Middle frontal gyrus (tissue), 1 donor: ENCODE measurements around the gene FARS2.

Source experiments
- DNase-seq: peaks from one replicate; pipeline ENCODE4 v3.0.0-alpha.2; 2015; ENCODE audit warnings: low spot score; ENCODE audit errors: extremely low spot score

FARS2 gene

DNA sequence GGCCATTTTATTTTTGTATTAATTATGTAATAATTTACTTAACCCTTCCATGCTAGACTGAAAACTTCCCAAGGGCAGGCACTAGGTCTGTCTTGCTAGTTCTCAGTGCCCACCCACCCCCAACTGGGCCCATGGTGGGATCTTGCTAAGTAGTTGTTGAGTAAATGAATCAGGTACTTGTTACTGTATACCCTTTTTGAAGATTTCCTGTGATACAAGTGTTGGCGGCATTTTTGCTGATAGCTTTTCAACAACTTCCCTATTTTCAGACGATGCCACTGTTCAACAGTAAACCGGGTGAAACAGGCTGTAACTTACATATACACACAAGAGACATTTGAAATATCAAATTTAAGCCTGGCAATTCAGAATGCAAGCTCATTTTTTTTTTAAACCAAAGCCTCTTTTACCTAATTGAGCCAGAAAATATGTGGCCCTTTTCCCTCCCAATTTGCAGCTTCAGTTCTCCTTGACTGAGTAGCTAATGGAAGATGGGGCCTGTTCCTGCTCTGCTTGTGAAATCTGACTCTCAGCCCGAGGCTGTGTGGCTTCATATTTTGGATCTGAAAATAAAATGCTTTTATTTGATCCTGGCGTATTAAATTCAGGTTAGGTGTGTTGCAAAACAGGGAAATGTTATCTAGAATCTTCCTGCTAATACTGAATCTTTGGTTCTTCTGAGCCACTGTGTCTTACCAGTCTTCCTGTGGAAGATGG is 457.1 kb downstream of the FARS2 start:
- no peak for DNase-seq

DNA sequence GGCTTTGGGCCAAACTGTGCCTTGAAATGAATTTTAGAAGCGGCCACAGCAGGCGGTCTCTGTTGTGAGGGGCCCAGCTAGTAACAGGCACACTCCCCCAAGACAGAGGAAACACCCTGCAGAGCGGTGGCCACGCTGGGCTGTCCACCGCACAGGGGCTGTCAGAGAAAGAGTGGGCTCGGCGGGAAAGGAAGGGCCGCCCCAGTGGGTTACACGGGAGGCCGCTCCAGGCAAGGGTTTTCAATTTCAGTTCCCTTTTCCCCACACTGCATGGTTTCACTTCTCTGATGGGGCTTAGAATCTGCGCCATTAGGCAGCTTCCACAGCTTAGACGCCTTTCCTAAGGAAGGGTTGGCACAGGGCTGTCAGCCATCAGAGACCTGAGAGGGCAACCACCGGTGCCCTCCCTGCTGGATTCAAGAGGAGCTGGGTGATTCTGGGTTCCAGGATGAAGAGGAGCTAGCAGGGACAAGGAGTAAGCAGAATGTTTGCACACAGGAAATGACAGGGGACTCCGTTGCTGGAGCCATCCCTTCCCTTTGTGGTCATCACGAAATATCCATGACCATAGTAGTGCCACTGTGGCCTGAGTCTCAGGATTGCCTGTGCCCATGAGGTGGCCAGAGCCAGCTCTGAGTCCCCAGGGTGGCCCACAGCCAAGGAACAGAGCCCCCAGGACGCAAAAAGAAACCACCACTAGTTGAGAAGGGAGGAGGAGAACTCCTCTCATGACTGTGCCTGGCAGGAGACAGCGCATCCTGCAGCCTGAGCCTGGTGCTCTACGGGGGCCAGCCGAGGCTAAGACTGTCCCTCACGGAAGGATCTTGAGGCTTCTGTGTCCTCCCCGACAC is 462.8 kb downstream of the FARS2 start:
- DNase-seq = no peak

GRCh38 chr6:5724911-5725310 is 463.6 kb downstream of the FARS2 start:
- DNase-seq = no peak

DNA sequence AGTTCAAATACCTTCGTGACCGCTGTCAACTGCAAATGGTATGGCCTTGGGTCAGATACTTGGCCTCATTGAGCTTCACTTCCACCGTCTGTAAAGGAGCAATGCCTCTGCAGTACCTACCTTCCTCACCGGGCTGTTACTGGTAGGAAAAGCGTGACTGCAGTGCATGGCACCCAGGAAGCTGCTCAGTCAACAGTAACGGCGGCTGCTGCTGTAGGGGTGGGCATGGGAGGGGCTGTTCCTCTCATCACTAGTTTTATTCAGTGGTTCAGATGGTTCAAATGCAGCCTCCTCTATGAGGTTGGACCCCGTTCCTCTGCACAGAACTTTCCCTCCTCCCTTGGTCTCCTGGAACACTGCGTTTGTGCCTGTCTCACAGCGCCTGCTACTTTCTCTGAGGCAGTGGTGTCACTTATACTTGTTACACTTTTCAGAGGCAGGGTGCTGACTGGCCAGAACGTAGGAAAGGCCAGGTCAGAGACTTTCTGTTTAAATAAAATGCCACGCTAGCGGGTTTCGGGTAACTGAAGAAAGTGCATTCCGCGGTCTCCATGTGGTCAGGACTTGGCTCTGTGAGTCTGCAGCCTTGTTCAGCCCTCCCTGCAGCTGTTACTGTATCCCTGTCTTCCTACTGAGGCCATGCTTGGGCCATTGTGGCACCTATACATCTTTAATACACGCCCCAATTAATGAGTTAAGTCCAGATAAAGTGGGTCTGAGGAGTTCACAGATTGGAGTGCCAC is 465.8 kb downstream of the FARS2 start:
- DNase-seq = no peak

GRCh38 chr6:5728351-5729079 is 467.2 kb downstream of the FARS2 start:
- DNase-seq = no peak

DNA sequence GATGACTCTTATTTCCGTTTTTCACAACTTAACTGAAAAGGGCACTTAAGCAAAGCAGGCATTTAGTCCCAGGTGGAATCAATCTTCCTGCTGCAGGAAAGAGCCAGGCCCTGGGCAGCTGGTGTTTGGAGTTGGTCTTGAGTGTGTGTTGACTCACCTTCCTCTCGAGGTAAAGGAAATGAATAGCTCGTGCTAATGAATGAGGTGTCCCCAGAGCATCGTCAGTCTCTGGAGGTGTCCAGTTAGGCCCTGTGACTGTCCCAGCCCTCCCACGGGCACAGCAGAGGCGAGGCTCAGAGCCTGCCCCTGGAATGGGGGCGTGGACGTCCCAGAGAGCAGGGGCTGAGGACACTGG is 467.7 kb downstream of the FARS2 start:
- DNase-seq = no peak

DNA sequence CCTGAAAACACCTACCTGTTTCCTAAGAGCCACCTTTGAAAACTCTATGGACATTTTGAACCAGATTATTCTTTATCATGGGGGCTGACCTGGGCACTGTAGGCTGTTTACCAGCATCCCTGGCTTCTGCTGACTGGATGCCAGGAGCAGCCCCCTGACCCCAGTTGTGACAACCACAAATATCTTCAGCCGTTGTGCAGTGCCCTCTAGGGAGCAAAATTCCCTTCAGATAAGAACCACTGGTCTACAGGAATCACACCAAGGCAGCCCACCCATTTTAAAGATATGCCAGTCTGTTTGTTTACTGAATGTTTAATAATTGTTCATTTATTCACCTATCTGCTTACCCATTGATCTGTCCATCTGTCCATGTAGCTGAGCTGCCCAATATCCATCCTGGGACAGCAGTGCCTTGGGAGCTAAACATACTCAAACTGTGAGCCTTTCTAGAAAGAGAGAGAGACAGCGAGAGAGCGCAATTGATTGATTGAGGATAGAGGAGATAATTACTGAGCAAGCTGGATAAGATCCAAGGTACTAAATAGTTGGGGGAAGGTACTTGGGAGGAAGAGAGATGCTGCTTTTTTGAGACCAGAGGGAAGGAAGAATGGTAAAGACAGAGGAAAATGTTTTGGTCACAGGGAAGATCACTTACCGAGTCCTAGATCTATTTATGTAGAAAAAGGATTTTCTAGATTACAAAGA is 468.7 kb downstream of the FARS2 start:
- no peak for DNase-seq

DNA sequence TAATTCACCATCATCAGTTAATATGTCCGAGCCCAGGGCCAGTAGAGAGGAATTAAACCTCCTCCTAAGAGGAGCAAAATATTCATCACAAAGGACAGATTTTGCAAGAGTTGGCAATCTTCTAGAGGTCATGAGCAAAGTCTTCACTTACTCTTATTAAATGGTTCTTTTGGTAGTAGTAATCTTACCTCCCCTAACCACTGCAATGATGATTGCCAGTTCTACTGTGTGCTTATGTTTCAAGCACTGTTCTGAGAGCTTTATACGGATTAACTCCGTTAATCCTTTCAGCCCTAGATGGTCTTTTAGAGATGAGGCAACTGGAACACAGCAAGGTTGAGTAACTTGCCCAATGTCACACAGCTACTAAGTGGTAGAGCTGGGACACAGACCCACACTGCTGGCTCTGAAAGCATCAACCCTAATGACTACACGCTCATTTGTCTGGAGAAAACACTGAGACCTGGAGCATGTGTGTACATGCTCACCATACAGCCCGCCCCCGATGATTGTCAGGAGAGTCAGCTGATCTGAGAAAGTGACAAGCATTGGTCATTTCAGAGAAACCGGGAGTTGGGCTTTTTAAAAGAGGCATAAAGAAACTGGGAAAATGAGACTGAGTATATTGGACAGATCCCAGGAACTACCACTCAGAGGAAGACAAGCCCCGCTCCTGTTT is 469.4 kb downstream of the FARS2 start:
- no peak for DNase-seq

DNA sequence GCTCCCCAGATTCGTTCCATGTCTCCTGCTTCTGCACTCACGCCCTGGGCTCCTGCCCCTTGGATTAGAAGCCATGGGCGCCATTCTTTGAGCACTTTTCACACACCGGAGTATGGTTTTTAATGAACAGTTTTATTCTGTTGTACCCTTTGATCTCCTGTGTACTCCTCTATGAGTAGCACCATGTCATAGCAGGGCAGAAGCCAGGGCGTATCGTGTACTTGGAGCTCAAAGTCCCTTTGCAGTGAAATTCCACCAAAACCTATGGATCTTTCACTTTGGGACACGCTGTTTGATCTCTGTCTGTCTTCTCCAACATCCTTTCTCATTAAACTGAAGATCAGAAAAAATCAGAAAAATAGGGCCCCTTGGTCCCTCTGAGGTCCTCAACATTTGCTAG is 470.1 kb downstream of the FARS2 start:
- DNase-seq = no peak

DNA sequence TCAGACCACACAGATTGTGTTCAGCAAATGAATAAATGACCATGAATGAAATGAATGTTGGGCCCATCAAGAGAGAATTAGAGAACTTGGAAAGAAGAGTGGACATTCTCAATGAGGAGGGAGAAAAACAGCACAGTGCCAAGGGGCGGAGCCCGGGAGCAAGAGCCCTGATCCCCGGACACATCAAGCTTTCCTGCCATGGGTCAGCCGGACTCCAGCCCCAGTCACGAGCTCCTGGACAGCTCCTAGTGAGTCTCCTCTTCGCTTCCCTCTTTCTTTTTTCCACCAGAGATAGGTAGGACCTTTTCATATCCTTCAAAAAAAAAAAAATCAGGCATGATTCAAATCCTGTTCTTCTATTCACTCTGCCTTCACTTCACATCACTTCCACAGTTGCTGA is 471.2 kb downstream of the FARS2 start:
- no peak for DNase-seq

DNA sequence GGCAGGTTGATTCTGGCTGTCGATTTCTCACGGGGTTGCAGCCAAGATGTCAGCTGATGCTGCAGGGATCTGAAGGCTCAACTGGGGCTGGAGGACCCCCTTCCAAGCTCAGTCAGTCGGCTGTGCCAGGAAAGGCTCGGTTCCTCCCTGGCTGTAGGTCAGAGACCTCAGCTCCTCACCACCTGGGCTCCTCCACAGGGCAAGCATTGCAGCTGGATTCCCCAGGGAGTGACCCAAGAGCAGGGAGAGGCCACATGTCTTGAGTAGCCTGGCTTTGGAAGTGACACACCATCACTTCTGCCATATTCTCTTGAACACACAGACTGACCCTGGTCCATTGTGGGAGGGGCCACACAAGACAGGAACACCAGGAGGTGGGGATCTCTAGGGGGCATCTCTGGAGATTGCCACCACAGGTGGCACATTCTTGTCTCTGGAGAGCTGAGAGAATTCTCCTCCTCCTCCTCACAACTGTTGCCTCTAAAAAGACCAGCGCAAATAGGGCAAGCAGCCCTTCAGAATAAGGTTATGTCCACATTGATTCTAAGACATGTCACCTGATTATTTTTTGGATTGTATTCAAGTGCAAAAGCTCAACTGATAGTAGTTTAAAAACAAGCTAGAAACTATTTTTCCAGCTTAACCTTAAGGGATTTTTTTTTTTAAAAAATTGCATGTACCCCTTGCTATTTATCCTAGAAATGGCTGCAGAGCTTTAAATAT is 474.9 kb downstream of the FARS2 start:
- DNase-seq = no peak

DNA sequence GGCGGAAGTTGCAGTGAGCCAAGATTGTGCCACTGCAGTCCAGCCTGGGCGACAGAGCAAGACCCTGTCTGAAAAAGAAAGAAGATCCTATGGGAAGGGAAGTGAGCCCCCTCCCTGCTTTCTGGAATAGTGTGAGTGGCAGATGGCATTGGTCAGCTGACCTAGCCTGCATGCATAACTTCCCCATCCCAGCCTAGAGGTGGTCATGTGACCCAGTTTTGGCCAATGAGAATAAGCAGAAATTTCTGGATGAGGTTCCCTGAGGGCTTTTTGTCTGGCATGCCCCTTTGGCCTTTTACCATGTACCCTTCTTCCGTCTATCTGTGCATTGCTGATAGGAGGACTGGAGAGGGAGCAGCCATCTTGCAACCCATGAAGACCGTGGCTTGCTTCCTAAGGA is 476.1 kb downstream of the FARS2 start:
- no peak for DNase-seq

DNA sequence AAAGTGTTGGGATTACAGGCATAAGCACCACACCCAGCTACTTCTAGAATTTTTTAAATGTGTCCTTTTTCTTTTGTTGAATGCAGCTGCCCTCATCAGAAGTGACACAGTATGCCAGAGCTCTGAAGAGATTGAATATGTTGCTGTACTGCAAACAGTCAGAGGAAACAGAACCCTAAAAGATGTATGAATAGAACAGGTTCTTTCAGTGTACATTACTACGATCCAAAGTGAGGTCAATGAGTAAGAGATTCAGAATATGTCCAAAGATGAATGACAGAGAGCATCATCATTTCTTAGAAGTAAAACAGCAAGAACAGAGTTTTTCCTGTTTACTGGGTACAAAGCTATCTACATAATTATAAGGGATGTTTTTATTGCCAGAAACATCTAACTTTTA is 476.9 kb downstream of the FARS2 start:
- DNase-seq = no peak

DNA sequence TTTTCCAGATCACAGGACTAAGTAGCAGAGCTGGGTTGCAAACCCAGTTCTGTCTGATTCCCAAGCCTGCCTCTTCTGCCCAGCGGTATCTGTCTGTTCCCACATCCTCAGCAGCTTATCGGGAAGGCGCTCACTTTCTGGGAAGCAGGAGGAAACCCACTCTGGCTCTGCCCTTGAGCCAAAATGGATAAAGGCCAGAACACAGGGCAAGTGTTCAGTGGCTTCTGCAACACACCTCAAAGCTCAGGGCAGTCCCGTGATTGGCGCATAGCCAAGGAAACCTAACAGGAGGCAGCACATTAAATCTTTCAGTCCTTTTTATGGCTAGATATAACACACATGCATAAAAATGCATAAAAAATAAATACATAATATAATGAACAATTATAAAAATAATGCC is 483.2 kb downstream of the FARS2 start:
- DNase-seq = no peak

- DNase-seq = no peak
Observed at GRCh38 chr6:5745081-5745480, 483.8 kb downstream of the FARS2 start.

DNA sequence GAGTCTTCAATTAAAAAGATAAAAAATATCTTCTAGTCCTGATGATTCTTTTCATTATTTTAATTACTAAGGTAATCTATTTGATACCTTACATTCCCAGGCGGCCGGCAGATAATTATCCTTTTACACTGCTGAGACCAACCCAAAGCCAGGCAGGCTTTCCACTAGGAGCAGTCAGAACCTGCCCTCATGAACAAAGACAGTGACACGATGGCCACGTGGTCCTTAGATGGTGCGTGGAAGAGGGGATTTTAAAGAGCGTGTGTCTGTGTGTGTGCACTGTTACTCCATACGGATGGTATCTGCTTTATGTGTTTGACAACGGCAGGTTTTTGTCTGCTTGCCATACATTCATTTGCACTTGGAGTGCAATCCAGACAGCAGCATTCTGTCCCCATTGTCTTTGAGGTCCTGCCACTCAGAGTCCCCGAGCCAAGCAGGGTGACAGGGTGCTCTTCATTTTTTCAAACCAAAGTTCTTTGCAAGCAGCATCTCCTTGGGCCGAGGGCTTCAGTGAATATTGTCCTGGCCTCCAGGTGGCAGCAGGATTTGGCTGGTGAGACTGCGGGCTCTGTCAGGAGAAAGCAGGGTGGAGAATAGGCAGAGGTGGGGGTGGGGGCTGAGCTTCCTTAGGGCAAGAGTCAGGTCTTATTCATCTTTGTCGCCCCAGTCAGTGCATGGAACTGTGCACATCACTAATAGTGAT is 484.9 kb downstream of the FARS2 start:
- no peak for DNase-seq

DNA sequence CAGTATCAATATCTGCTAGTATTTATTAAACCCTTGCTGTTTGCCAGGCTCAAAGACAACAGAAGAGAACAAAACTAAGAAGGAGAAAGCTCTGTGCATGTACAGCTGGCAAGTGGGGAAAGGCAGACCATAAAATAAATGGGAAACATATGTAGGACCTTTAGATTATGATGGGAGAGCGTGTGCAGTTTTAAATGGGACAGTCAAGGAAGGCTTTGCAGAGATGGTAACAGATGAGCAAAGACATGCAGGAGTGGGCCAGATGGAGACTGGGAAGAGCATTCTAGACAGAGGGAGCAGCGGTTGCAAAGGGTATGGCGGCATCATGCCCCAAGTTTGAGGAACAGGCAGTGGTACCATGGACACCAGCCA is 485.4 kb downstream of the FARS2 start:
- DNase-seq = no peak

DNA sequence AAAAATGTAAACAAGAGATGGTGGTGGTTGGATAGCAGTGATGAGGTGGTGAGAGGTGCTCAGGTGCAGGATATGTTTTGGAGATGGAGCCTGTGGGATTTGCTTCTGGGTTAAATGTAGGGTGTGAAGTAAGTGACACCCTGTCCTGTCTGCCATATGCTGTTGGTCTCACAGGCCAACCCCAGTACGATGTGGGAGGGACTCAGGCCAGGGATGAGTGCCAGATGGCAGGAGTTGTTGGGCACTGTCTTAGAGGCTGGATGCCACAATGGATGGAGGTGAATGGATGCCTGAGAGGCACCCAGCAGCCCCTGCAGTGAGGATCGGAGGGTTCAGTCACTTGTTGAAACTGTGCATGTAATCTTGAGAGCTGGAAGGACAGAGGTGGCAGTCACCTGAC is 486.1 kb downstream of the FARS2 start:
- DNase-seq = no peak

- no peak for DNase-seq
Observed at GRCh38 chr6:5749016-5749650, 487.8 kb downstream of the FARS2 start.
